Activated naive CD8-positive, alpha-beta T cell treated with anti-CD3 and anti-CD28 coated beads, Interleukin-2, amount 10 ng/mL, durations not matched to agents 7 days and 5 days (primary cell): Measurements from ENCODE around the gene IZUMO2. TPM values are rescaled to one million over a fixed set of nuclear protein-coding genes. Genes with fewer than 3 reads are reported as not detected.

Experiments
- ATAC-seq: fragments of 150-1000 bp; cut with Tn5 transposase; one replicate; pipeline ENCODE4 v1.10.0; 2021; ENCODE audit warnings: low read depth, moderate library complexity
- POLR2A ChIA-PET: fragments of 350-600 bp; sonication (Branson Sonifier 250); formaldehyde crosslinking; loops from one replicate; lab custom pipeline; 2021; ENCODE audit warnings: antibody characterized with exemption; lab: Charles Lee
- DNase-seq: peaks from one replicate; pipeline ENCODE4 v3.0.0; 2021
- H3K27ac Mint-ChIP-seq: one replicate; pipeline ENCODE4 v1.8.0; 2022; ENCODE audit warnings: mild to moderate bottlenecking, mixed read lengths
- H3K27me3 Mint-ChIP-seq: one replicate; pipeline ENCODE4 v1.8.0; 2022; ENCODE audit warnings: mild to moderate bottlenecking, moderate library complexity, mixed read lengths
- H3K36me3 Mint-ChIP-seq: one replicate; pipeline ENCODE4 v1.8.0; 2021; ENCODE audit warnings: mild to moderate bottlenecking, mixed read lengths
- H3K4me1 Mint-ChIP-seq: one replicate; pipeline ENCODE4 v1.8.0; 2021; ENCODE audit warnings: mixed read lengths
- H3K4me3 Mint-ChIP-seq: one replicate; pipeline ENCODE4 v1.8.0; 2022; ENCODE audit warnings: mild to moderate bottlenecking, moderate library complexity, mixed read lengths
- H3K9me3 Mint-ChIP-seq: one replicate; pipeline ENCODE4 v1.8.0; 2021; ENCODE audit warnings: mixed read lengths
- total RNA-seq, 2 experiments: library from RNA; stranded (reverse); gene quantifications; one replicate each; pipeline ENCODE4 v1.2.3, GENCODE V29; 2021

IZUMO2 gene
- total RNA-seq: not detected

GRCh38 chr19:50162988-50163387 lies at the start of gene IZUMO2:
Gene IZUMO2, minus strand, starts transcription at chr19:50163281. Its CDS starts 87 bp downstream, at chr19:50163194.
- H3K4me3 Mint-ChIP-seq: no peak within 1 kb of the TSS
- POLR2A ChIA-PET: no interaction called here
- H3K36me3 Mint-ChIP-seq: no peaks in the 10 kb centered on the region
- H3K4me1 Mint-ChIP-seq: no peaks in the 10 kb centered on the region
- no peak for ATAC-seq
- H3K27me3 Mint-ChIP-seq: peaks cover 3% of the 10 kb centered on the region
- DNase-seq: no peak
- no peaks in the 10 kb centered on the region for H3K9me3 Mint-ChIP-seq
- no peak within 1 kb of the TSS for H3K27ac Mint-ChIP-seq

DNA sequence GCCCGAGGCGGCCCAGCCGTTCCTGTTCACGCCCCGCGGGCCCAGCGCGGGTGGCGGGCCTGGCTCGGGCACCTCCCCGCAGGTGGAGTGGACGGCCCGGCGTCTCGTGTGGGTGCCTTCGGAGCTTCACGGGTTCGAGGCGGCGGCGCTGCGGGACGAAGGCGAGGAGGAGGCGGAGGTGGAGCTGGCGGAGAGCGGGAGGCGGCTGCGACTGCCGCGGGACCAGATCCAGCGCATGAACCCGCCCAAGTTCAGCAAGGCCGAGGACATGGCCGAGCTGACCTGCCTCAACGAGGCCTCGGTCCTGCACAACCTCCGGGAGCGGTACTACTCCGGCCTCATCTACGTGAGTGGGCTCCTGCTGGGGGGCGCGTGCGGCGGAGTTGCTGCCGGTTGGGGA lies 47.3 kb upstream of the IZUMO2 start:
- peaks cover 1% of the 10 kb centered on the region for H3K9me3 Mint-ChIP-seq
- H3K4me1 Mint-ChIP-seq: no peaks in the 10 kb centered on the region

GRCh38 chr19:50209131-50209530 lies 46.0 kb upstream of the IZUMO2 start:
- no peak overlapping the region for H3K27ac Mint-ChIP-seq
- peaks cover 21% of the 10 kb centered on the region for H3K27me3 Mint-ChIP-seq
- H3K4me1 Mint-ChIP-seq: no peaks in the 10 kb centered on the region
- H3K36me3 Mint-ChIP-seq: no peaks in the 10 kb centered on the region
- no peak for ATAC-seq
- H3K4me3 Mint-ChIP-seq: no peak overlapping the region
- H3K9me3 Mint-ChIP-seq: peaks cover 1% of the 10 kb centered on the region
- DNase-seq: no peak
- POLR2A ChIA-PET: no interaction called here

More for the DNA sequence above, 47.3 kb upstream of the IZUMO2 start:
- Mint-ChIP-seq H3K27ac (no peak overlapping the region), H3K27me3 (peaks cover 12% of the 10 kb centered on the region), H3K36me3 (no peaks in the 10 kb centered on the region), H3K4me3 (no peak overlapping the region)
- POLR2A ChIA-PET: no interaction called here
- DNase-seq (no peak), ATAC-seq (no peak)

DNA sequence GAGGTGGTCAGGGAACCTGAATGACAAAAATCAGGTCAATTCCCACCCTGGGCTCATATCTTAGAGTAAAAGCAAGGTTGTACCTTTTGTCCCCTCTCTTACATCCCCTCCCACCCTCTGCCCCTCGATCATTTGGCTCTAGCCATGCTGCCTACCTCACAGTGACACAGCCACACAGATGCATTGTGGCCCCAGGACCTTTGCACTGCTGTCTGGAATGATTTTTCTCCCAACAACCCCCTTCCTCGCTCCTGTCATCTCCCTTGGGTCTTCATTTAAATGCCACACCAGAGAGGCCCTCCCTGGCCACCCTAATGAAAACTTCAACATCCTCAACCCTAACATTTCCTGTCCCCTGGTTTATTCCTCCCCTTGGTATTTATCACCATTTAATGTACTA lies 44.6 kb upstream of the IZUMO2 start:
- POLR2A ChIA-PET: no interaction called here
- Mint-ChIP-seq H3K4me1 (no peaks in the 10 kb centered on the region), H3K27ac (no peak overlapping the region), H3K36me3 (no peaks in the 10 kb centered on the region), H3K27me3 (peaks cover 27% of the 10 kb centered on the region), H3K4me3 (no peak overlapping the region), H3K9me3 (peaks cover 1% of the 10 kb centered on the region)
- no peak for DNase-seq
- no peak for ATAC-seq

DNA sequence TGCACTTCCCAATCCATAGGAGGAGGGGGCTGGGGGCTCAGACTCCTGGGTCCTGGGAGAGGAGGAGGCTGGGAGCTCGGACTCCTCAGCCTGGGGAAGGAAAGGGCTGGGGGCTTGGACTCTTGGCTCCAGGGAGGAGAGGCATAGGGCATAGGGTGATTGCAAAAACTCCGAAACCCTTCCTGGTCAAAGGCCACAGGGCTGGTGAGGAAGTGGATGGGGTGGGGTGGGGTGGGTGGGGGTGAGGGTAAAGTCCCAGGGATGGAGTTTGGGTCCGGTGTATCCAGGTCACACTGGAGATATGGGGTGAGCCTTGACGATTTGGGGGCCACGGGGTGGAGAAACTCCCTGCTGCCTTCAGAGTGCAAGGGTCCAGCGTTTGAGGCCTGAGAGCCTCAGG lies 43.1 kb upstream of the IZUMO2 start:
- Mint-ChIP-seq H3K27me3 (peaks cover 37% of the 10 kb centered on the region), H3K9me3 (no peaks in the 10 kb centered on the region), H3K4me3 (no peak overlapping the region), H3K4me1 (no peaks in the 10 kb centered on the region), H3K27ac (no peak overlapping the region), H3K36me3 (no peaks in the 10 kb centered on the region)
- DNase-seq (no peak), ATAC-seq (no peak)
- POLR2A ChIA-PET: no interaction called here

DNA sequence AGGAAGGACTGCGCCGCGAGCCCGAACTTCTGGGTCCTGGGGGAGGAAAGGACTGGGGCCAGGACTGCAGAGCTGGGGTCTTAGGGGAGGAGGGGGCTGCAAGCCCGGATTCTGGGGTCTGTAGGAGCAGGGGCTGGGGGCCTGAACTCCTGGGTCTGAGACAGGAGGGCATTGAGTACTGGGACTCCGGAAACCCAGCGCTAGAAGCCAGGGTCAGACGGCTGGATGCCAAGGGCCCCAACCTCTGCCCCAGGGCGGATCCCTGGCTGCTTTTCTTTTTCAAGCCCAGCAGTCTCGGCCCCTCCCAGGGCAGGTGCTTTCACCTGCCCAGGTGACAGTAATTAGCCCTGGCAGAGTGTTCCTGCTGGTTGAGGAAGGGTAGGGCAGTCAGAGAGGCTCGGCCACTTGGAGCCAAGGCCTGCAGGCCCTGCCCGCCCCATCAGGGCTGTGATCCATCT lies 42.6 kb upstream of the IZUMO2 start:
- Mint-ChIP-seq H3K36me3 (no peaks in the 10 kb centered on the region), H3K4me3 (no peak overlapping the region), H3K27me3 (peaks cover 38% of the 10 kb centered on the region), H3K4me1 (no peaks in the 10 kb centered on the region), H3K27ac (no peak overlapping the region), H3K9me3 (no peaks in the 10 kb centered on the region)
- ATAC-seq (no peak), DNase-seq (no peak)
- POLR2A ChIA-PET: no interaction called here

GRCh38 chr19:50204811-50205675 lies 42.0 kb upstream of the IZUMO2 start:
- H3K4me1 Mint-ChIP-seq: no peaks in the 10 kb centered on the region
- POLR2A ChIA-PET: no interaction called here
- ATAC-seq (no peak), DNase-seq (no peak)
- H3K9me3 Mint-ChIP-seq: no peaks in the 10 kb centered on the region
- H3K27me3 Mint-ChIP-seq: peaks cover 38% of the 10 kb centered on the region
- H3K27ac Mint-ChIP-seq: no peak overlapping the region
- no peak overlapping the region for H3K4me3 Mint-ChIP-seq
- H3K36me3 Mint-ChIP-seq: no peaks in the 10 kb centered on the region

DNA sequence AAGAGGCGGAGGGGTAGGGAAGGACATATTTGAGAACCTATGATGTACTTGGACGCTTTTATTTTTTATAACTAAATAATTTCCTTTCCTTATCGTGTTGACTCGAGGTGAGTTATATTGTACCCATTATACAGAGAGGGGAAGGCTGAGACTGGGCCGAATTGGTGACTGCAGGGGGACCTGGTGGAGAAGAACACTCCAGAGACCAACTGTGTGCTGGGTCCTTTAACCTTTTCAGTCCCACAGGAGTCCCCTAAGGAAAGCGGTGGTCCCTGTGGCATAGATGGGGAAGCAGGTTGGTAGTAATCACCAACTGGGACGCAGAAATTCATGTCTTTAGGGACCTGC lies 41.0 kb upstream of the IZUMO2 start:
- DNase-seq: no peak
- Mint-ChIP-seq H3K4me1 (no peaks in the 10 kb centered on the region), H3K27me3 (peaks cover 41% of the 10 kb centered on the region), H3K27ac (no peak overlapping the region), H3K36me3 (no peaks in the 10 kb centered on the region), H3K4me3 (no peak overlapping the region), H3K9me3 (no peaks in the 10 kb centered on the region)
- POLR2A ChIA-PET: no interaction called here
- no peak for ATAC-seq

DNA sequence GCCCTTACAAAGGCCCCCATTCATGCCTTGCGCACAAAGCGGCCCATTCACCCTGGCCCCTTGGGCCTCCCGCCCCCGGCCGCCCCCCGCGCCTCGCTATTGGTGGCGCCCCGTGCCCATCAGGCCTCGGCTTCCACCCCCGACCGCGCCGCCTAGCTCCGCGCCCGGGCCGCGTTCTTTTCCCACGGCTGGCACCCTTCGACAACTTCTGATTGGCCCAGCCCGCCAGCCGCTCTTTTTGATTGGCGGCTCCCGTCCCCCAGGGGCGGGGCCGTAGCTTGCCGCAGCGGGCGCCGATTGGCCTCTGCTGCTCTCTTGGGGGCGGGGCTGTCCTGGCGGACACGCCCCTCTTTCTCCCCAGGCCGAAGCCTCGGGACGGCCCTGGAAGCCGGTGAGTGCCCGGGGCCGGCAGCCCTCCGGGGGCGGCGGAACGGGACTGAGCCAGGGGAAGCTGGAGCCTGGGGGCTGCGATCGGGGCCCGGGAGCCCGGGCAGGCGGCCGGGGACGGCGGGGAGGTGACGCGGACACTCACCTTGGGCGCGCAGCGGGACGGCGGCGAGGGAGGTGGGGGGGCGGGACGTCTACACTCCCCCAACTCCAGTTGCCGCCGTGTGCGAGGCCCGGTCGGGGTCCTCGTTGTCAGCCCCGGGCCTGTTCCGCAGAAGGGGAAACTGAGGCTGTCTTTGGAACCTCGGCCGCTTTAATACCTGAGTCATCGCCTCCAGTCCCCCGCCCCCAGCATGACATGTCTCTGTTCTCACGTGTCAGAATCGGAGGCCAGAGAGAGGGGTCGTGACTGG lies 40.4 kb upstream of the IZUMO2 start, which contains the start of gene MYH14:
TSS of gene MYH14 (plus strand) at position 342 of the 800 bp plus-strand sequence. CDS start 6,744 bp downstream, outside the sequence.
- H3K4me3 Mint-ChIP-seq: no peak within 1 kb of the TSS

DNA sequence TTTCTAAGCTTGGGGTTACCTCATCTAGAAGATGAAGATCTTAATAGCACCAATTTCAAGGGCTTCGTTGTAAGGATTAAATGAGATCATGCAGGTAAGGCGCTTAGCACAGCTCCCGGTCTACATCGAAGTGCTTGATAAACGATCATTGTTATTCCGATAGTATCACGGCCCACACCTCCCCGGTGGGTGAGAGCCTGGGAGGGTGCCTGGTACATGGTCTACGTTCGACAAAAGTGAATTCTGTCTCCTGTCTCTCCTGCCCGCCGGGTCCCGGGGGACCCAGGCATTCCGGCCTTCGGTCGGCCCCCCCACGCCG lies 39.8 kb upstream of the IZUMO2 start:
- ATAC-seq (no peak), DNase-seq (no peak)
- no peaks in the 10 kb centered on the region for H3K4me1 Mint-ChIP-seq
- H3K9me3 Mint-ChIP-seq: no peaks in the 10 kb centered on the region
- H3K27me3 Mint-ChIP-seq: peaks cover 47% of the 10 kb centered on the region
- POLR2A ChIA-PET: no interaction called here
- H3K4me3 Mint-ChIP-seq: no peak overlapping the region
- no peaks in the 10 kb centered on the region for H3K36me3 Mint-ChIP-seq
- no peak overlapping the region for H3K27ac Mint-ChIP-seq

More for the DNA sequence above, 40.4 kb upstream of the IZUMO2 start, which contains the start of gene MYH14:
- ATAC-seq (no peak), DNase-seq (no peak)
- no peak within 1 kb of the TSS for H3K27ac Mint-ChIP-seq
- POLR2A ChIA-PET: no interaction called here
- no peaks in the 10 kb centered on the region for H3K36me3 Mint-ChIP-seq
- no peaks in the 10 kb centered on the region for H3K4me1 Mint-ChIP-seq
- no peaks in the 10 kb centered on the region for H3K9me3 Mint-ChIP-seq
- H3K27me3 Mint-ChIP-seq: peaks cover 47% of the 10 kb centered on the region

DNA sequence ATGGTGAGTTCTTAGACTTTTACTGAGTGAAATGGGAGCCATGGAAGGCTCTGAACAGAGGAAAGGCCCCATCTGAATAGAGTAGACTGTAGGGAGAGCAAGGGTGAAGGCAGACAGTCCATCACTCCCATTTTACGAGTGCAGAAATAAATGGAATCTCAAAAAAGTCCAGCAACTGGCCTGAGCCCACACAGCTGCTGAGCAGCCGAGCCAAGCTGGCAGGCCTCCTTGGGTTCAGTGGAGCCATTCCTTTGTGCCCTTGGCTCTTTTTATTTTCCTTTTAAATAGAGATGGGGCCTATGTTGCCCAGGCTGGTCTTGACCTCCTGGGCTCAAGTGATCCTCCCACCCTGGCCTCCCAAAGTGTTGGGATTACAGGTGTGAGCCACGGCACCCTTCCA lies 39.3 kb upstream of the IZUMO2 start:
- Mint-ChIP-seq H3K27me3 (peaks cover 47% of the 10 kb centered on the region), H3K27ac (no peak overlapping the region), H3K4me3 (no peak overlapping the region), H3K9me3 (no peaks in the 10 kb centered on the region), H3K4me1 (no peaks in the 10 kb centered on the region), H3K36me3 (no peaks in the 10 kb centered on the region)
- ATAC-seq (no peak), DNase-seq (no peak)
- POLR2A ChIA-PET: no interaction called here

DNA sequence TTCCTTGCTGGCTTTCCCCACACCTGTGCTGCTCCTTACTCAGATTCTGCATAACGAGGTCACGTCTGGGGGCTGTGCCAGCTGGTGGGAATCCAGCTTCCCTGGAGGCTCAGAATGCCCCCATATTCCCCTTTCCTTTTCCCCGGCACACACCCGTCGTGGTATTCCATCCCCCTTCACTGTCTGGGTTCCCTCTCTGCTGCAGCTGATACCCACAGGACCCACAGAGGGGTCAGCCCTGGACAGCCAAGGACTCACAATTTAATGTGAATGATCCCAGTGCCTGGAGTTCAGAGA lies 36.1 kb upstream of the IZUMO2 start:
- H3K4me1 Mint-ChIP-seq: no peaks in the 10 kb centered on the region
- no peak overlapping the region for H3K4me3 Mint-ChIP-seq
- no peaks in the 10 kb centered on the region for H3K36me3 Mint-ChIP-seq
- H3K27ac Mint-ChIP-seq: no peak overlapping the region
- no peak for DNase-seq
- no peak for ATAC-seq
- H3K9me3 Mint-ChIP-seq: no peaks in the 10 kb centered on the region
- peaks cover 29% of the 10 kb centered on the region for H3K27me3 Mint-ChIP-seq
- POLR2A ChIA-PET: no interaction called here

DNA sequence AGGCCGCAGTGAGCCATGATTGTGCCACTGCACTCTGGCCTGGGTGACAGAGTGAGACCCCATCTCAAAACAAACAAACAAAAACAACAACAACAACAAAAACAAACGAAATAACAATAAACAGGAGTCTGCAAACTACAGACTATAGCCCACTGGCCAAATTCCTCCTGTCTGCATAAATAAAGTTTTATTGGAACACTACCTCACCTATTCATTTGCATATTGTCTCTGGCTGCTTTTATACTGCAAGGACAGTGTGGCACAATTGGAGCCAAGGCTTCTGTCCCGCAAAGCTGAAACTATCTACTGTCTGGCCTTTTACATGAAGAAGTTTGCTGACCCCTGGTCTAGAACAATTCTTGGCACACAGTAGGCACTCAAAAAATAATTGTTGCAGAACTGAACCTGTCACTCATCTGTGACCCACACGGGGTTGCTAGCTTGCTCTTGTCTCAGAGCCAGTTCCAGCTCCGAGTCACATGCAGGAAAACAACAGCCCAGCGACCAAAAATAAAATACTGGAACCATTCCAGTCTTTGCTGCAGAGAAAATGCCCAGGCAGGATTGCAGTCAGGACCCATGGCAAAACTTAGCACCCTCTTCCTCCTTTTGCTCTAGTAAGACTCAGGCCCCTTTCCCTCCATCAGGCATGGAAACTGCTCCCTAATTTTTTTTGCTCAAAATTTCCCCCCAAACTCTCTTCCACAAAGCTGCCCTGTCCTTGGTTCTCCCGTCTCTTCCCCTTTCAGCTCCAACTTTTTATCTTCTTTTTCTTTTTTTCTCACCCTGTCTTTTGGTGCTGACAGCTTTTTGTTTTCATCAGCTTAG lies 35.6 kb upstream of the IZUMO2 start:
- Mint-ChIP-seq H3K4me3 (no peak overlapping the region), H3K4me1 (no peaks in the 10 kb centered on the region), H3K27ac (no peak overlapping the region), H3K27me3 (peaks cover 23% of the 10 kb centered on the region), H3K9me3 (no peaks in the 10 kb centered on the region), H3K36me3 (no peaks in the 10 kb centered on the region)
- ATAC-seq (no peak), DNase-seq (no peak)
- POLR2A ChIA-PET: no interaction called here
